Nephron progenitor cell (in vitro differentiated cells): ENCODE measurements around the gene CATSPERD.
A peak's percentile ranks its signal among the peaks of the same experiment; 100 is the strongest.

Source experiments
- DNase-seq: peaks from one replicate; pipeline ENCODE4 v3.0.0; 2021
- H3K27ac Mint-ChIP-seq: 2 replicates; pipeline ENCODE4 v1.8.0; 2021; ENCODE audit warnings: mild to moderate bottlenecking, moderate library complexity, mixed read lengths
- H3K27me3 Mint-ChIP-seq: 2 replicates; pipeline ENCODE4 v1.8.0; 2021; ENCODE audit warnings: mild to moderate bottlenecking, low read depth, mixed read lengths; ENCODE audit not compliant: poor library complexity
- H3K36me3 Mint-ChIP-seq: 2 replicates; pipeline ENCODE4 v1.8.0; 2021; ENCODE audit warnings: low read depth, mixed read lengths
- H3K4me1 Mint-ChIP-seq: 2 replicates; pipeline ENCODE4 v1.8.0; 2021; ENCODE audit warnings: mixed read lengths
- H3K4me3 Mint-ChIP-seq: 2 replicates; pipeline ENCODE4 v1.8.0; 2021; ENCODE audit warnings: mild to moderate bottlenecking, moderate library complexity, mixed read lengths
- H3K9me3 Mint-ChIP-seq: 2 replicates; pipeline ENCODE4 v1.8.0; 2021; ENCODE audit warnings: mild to moderate bottlenecking, moderate library complexity, mixed read lengths
- CTCF ChIP-seq: fragments of 200-600 bp; sonication (generic); IDR thresholded peaks from 2 replicates; pipeline ENCODE4 v1.5.0; 2021; ENCODE audit warnings: antibody characterized with exemption

The CATSPERD gene

GRCh38 chr19:5683177-5683886, 37.1 kb upstream of the CATSPERD start:
- TF ChIP-seq CTCF: no peak
- Mint-ChIP-seq H3K36me3 (peaks cover 4% of the 10 kb centered on the region), H3K4me1 (peaks cover 38% of the 10 kb centered on the region), H3K9me3 (peaks cover 2% of the 10 kb centered on the region), H3K27me3 (peaks cover 6% of the 10 kb centered on the region), H3K4me3 (peak overlapping the region; percentile 61), H3K27ac (no peak overlapping the region)
- DNase-seq: no peak

DNA sequence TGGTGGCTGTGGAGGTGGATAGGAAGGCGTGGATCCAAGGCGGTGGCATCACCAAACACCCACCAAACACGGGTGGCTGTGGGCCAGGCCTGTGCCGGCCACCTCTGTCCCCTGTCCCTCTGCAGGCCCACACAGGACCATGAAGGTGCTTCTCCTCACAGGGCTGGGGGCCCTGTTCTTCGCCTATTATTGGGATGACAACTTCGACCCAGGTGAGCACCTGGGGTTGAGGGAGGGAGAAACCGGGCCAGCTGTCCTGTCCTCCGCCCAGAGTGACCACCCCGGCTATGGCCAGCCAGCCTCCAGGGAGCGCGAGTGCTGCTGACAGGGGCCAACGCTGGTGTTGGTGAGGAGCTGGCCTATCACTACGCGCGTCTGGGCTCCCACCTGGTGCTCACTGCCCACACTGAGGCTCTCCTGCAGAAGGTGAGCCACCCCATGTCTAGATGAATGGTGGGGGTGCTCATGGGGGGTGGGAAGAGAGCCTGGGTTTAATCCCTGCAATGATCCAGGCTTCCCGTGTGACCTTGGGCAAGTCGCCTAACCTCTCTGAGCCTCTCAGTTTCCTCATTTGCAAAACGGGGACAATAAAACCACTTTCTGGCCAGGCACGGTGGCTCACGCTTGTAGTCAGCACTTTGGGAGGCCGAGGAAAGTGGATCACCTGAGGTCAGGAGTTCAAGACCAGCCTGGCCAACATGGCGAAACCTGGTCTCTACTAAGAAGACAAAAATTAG, 35.6 kb upstream of the CATSPERD start:
- H3K27me3 Mint-ChIP-seq: peaks cover 6% of the 10 kb centered on the region
- no peak for DNase-seq
- H3K9me3 Mint-ChIP-seq: peaks cover 3% of the 10 kb centered on the region
- TF ChIP-seq CTCF: no peak
- peaks cover 27% of the 10 kb centered on the region for H3K4me1 Mint-ChIP-seq
- H3K27ac Mint-ChIP-seq: no peak overlapping the region
- peaks cover 6% of the 10 kb centered on the region for H3K36me3 Mint-ChIP-seq
- no peak overlapping the region for H3K4me3 Mint-ChIP-seq

- no peak overlapping the region for H3K27ac Mint-ChIP-seq
- peaks cover 28% of the 10 kb centered on the region for H3K4me1 Mint-ChIP-seq
- peaks cover 9% of the 10 kb centered on the region for H3K27me3 Mint-ChIP-seq
- H3K36me3 Mint-ChIP-seq: peaks cover 6% of the 10 kb centered on the region
- peak overlapping the region; percentile 79 for H3K4me3 Mint-ChIP-seq
- peaks cover 3% of the 10 kb centered on the region for H3K9me3 Mint-ChIP-seq
- no peak for DNase-seq
- TF ChIP-seq CTCF: no peak
Observed at GRCh38 chr19:5686326-5686646, 34.2 kb upstream of the CATSPERD start.

DNA sequence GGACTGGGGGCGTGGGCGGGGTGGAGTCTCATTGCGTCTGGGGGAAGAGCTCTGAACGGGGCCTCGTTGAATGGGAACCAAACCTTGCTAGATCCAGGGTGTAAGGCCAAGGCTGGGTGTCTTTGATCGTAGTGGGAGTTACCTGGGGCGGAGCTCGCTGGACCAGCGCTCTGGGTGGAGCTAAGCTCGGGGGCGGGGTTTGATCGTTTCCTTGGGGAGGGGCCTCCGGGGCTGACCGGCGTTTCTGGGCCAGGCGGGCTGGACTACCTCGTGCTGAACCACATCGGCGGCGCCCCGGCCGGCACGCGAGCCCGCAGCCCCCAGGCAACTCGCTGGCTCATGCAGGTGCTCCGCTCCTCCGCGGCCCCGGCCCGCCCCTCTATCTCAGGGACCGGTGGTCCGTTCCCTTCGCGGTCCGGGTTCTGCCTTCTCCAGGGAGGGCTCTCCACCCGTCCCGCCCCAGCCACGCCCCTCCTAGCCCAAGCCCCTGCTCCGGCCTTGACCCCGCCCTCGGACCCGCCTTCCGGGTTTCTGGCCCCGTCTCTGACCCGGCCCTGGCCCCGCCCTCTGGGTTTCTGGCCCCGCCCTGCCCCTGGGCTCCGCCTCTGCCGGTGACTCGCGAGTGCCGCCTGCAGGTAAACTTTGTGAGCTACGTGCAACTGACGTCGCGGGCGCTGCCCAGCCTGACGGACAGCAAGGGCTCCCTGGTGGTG, 33.6 kb upstream of the CATSPERD start:
- no peak overlapping the region for H3K27ac Mint-ChIP-seq
- H3K4me1 Mint-ChIP-seq: peaks cover 23% of the 10 kb centered on the region
- peaks cover 9% of the 10 kb centered on the region for H3K27me3 Mint-ChIP-seq

More for the DNA sequence above, 33.6 kb upstream of the CATSPERD start:
- peaks cover 3% of the 10 kb centered on the region for H3K9me3 Mint-ChIP-seq
- TF ChIP-seq CTCF: peak; percentile 71
- H3K36me3 Mint-ChIP-seq: peaks cover 6% of the 10 kb centered on the region
- peak overlapping the region; percentile 79 for H3K4me3 Mint-ChIP-seq
- DNase-seq: peak; percentile 100
